Measurements from ENCODE around the gene KNOP1.

KNOP1 gene

GRCh38 chr16:19706846-19707245 is 11.2 kb downstream of the KNOP1 start:
- DNase-seq, result no peak

- no peak for DNase-seq
Measured at GRCh38 chr16:19705843-19706242, 12.2 kb downstream of the KNOP1 start.

- no peak for DNase-seq
Measured at GRCh38 chr16:19705146-19705501, 12.9 kb downstream of the KNOP1 start.

GRCh38 chr16:19704321-19705145 is 13.5 kb downstream of the KNOP1 start:
- no peak for DNase-seq

- no peak for DNase-seq
Measured at GRCh38 chr16:19703172-19703889, 14.7 kb downstream of the KNOP1 start.

GRCh38 chr16:19701091-19701490 is 16.9 kb downstream of the KNOP1 start:
- no peak for DNase-seq

GRCh38 chr16:19700319-19700781 is 17.7 kb downstream of the KNOP1 start:
- DNase-seq, result peak; percentile 35

GRCh38 chr16:19699472-19699871 is 18.6 kb downstream of the KNOP1 start:
- DNase-seq, result no peak

GRCh38 chr16:19698480-19699465 is 19.3 kb downstream of the KNOP1 start:
- peak; percentile 7 for DNase-seq

GRCh38 chr16:19697756-19698318 is 20.2 kb downstream of the KNOP1 start:
- DNase-seq, result no peak

- peak; percentile 94 for DNase-seq
Measured at GRCh38 chr16:19696961-19697360, 21.1 kb downstream of the KNOP1 start.

GRCh38 chr16:19696328-19696727 is 21.7 kb downstream of the KNOP1 start:
- DNase-seq, result peak; percentile 91

GRCh38 chr16:19694989-19695388 is 23.0 kb downstream of the KNOP1 start:
- DNase-seq, result no peak

GRCh38 chr16:19691161-19691711 is 26.8 kb downstream of the KNOP1 start:
- no peak for DNase-seq

- no peak for DNase-seq
Measured at GRCh38 chr16:19690196-19690595, 27.8 kb downstream of the KNOP1 start.

- no peak for DNase-seq
Measured at GRCh38 chr16:19689342-19689741, 28.7 kb downstream of the KNOP1 start.

- no peak for DNase-seq
Measured at GRCh38 chr16:19688396-19689024, 29.5 kb downstream of the KNOP1 start.

GRCh38 chr16:19687279-19687678 is 30.7 kb downstream of the KNOP1 start:
- no peak for DNase-seq

- no peak for DNase-seq
Measured at GRCh38 chr16:19685176-19685575, 32.9 kb downstream of the KNOP1 start.

- no peak for DNase-seq
Measured at GRCh38 chr16:19683453-19684236, 34.4 kb downstream of the KNOP1 start.

- DNase-seq, result no peak
Measured at GRCh38 chr16:19681637-19682036, 36.4 kb downstream of the KNOP1 start.

Data from NCI-H1092 treated with DMSO at 0.1 percent for 48 hours (cell line).